Measurements from ENCODE around the gene STK24.
A peak's percentile ranks its signal among the peaks of the same experiment; 100 is the strongest.

STK24 gene

DNA sequence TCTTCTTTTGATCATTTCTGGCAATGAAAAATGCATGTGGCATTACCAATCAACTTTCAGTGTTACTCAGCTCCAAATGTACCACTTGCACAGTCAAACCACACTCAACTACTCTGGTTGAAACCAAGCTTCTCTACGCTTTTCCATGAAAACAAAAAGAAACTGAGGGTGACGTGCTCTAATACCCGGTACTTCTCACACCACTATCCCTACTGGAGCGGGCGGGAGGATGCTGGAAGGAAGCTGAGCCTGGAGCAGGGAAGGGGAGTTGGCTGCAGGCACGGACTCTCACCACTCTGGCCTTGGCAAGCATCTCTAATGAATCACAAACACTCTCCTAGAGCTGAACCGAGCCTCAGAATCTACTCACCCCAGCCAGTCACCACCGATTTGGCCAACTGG lies 48.2 kb downstream of the STK24 start:
- DNase-seq = no peak

DNA sequence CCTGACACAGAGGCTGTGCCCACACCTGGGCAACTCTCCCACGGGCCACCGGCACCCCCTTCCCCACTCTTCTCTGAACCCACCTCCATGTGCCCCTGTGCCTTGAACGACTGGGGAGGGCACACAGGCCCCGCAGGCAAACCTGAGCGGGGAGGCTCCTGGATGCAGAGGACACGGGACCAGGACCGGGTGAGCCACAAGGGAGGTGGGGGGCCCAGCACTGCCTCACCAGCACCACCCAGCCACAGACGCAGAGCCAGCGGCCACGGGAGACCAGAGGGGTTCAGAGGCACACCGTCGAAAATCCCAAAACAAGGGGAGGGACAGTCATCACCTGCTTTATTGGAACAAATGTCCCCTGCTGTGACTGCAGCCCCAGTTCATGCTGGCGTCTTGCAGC lies 49.4 kb downstream of the STK24 start:
- no peak for DNase-seq

- DNase-seq = no peak
These were observed 50.8 kb downstream of the STK24 start for GRCh38 chr13:98526182-98526512.

DNA sequence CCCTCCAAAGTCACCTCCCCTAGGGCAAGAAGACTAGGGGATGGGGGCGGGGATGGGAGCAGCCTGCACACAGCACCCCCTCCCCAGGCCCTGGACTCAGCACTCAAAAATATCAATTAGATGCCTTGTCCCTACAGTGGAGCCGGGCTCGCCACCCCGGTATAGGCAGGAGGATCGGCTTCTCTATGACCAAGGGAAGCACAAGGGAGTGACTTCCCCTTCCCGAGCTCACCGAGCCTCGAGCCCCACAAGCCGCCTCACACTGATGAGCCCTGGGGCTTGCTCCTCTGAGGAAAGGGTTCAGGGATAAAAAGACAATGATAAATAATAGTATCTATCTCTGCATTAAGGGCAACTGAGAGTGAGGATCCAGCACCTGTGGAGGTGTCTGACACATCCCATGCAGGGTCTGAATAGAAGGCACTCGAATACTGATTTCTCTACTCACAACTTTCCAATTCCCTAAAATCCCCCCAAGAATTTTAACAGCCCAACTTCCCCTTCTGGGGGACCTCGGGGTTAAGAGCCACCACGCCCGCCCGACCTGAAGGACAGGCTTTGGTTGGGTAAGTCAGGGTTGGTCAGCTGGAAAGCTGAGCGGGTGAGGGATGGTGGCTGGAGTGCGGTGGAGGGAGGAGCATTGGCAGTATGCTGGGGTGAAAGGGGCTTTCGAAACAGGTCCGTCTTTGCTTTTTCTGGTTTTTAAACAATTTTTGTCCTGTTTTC lies 51.3 kb downstream of the STK24 start:
- no peak for DNase-seq

GRCh38 chr13:98524793-98525192 lies 52.1 kb downstream of the STK24 start:
- DNase-seq = no peak

- no peak for DNase-seq
These were observed 52.5 kb downstream of the STK24 start for GRCh38 chr13:98524391-98524790.

DNA sequence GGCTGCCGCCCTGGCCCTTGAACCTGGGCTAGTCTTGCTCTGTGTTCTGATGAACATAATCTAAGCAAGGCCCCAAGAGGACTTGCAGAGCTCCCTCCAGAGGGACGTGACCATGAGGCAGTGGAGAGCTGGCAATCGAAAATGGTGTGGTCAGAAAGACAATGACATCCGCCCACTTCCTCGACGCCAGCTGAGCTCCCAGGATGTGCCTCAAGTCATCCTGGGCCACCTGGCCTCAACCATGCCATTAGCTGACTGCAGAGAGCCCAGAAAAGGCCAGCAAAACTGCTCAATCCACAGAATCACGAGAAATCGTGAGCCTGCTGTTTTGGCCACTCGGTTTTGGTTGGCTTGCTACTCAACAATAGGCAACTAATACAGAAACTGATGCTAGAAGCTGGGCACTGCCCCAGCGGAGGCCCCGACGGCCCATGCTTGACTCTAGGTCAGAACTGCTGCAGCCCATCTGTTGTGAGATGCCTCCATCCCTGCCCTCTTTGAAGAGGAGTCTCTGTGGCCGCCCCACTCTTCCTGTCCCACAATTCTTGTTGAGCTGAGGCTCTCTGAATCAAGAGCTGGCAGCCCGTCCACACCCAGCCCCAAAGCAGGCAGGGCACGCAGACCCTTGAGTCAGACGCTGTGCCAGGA lies 53.3 kb downstream of the STK24 start:
- DNase-seq = no peak

GRCh38 chr13:98522371-98522770 lies 54.5 kb downstream of the STK24 start:
- DNase-seq = no peak

GRCh38 chr13:98521461-98522247 lies 55.3 kb downstream of the STK24 start:
- DNase-seq = no peak

DNA sequence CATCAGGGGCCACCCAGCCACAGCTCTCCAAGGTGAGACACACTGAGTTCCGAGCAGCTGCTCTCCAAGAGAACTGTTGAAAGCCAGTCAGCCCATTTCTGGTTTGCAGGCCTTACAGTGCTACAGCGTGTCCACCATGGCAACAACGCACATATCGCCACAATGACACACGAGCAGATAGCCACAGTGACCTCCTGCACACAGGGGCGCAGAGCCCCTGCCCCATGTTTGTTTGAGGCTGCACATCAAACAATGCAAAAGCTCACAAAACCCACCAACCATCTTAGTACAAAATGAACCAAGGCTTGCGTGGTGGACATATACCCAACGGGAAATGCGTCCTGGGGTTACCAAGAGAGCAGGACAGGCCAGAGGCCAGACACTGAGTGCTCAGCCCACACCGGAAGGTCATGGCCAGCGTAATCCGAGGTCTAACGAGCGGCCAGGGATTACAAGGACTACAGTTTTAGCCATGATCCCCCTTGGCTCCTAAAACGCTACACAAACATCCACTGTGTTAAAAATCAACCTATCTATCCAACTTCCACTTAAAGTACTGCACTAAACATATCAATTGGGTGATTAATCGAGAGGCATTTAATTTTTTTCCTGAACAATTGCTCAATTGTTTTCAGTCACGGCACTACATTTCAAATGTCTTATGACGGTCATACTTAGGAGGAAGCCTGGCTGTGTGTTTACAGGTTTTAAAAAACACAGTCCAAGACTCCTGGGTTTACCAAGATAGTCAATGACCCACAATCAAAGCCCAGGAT lies 56.0 kb downstream of the STK24 start:
- no peak for DNase-seq

- no peak for DNase-seq
These were observed 56.9 kb downstream of the STK24 start for GRCh38 chr13:98519976-98520375.

DNA sequence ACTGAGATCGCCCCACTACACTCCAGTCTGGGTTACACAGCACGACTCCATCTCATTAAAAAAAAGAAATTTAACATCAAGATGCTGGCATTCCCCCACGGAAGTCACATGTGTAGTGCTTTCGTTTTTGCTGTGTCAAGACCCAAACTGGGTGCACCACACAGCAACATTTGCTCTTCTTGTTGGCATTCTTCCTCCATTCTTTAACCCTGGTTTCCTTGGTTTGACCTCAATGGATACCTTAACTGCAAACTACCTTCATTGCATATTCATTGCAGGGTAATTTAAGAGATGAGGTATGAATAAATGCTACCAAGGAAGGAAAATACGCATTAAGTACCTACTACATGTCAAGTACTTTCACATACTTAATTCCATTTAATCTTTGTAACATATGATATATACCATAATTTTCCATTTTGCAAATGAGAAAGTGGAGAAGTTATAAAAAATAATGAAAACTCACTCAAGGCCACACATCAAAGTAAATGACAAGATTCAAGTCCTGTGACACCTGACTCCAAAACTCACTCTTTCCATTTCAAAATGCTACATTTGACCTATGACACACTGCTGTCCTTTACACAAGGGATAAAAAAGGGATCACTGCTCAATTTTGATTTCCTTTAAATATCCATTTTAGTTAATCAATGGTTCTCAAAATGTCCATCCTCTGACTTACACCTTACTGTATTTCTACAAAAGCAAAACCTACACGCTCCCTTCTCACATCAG lies 59.2 kb downstream of the STK24 start:
- DNase-seq = peak in 1 of 2 donors; percentile 75

DNA sequence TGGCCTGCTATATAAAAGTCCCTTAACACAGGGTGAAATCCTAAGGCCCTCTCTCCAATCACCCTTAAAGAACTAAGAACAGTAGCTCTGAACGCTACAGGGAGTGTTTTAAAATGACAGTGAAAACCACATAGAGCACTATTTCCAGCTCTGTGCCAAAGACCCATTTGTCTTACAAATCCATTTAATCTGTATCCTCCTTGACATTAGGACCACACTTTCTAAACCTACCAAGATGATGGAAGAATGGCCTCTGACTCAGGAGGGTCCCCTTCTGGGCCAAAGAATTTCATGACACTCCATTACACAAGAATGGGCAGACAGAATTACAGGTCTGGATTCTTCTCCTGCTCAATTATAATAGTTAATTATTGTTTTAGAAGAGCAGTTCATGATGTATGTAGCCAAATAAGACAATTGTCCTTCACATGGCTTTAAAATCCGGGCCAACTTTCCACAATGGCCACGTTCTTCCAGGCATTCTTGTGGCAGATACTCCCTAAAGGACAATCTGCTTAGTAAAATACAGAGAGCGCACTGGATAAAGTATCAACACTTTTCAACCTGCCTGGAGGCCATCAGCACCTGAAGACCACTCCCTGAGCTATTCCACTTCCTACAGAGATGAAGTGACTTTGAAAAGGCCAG lies 61.0 kb downstream of the STK24 start:
- DNase-seq = no peak

GRCh38 chr13:98514288-98514687 lies 62.6 kb downstream of the STK24 start:
- no peak for DNase-seq

GRCh38 chr13:98513837-98514236 lies 63.1 kb downstream of the STK24 start:
- no peak for DNase-seq

GRCh38 chr13:98512774-98513665 lies 63.9 kb downstream of the STK24 start:
- no peak for DNase-seq

- DNase-seq = peak in 1 of 2 donors; percentile 39
These were observed 65.5 kb downstream of the STK24 start for GRCh38 chr13:98511435-98511834.

DNA sequence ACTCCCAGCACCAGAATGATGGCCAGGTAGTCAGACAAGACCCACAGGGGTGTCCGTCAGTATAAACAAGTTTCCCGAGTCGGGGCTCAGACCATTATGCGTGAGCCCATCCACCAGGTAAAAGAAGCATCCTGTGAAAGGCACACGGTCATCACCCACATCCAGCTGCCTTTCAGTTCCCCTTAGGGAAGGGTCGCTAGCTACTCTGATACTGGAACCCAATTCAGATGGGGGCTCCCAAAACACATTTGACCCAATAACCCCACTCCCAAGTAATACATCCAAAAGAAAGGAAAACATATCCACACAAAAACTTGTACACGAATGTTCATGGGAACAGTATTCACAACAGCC lies 66.8 kb downstream of the STK24 start:
- no peak for DNase-seq

GRCh38 chr13:98509271-98510155 lies 67.4 kb downstream of the STK24 start:
- DNase-seq = peak; percentile 60 to 77

GRCh38 chr13:98508685-98509084 lies 68.2 kb downstream of the STK24 start:
- DNase-seq = no peak

Data from CD4-positive, alpha-beta T cell treated with Interferon alpha-2 for 1 hour (primary cell).